H1 (cell line): ENCODE measurements around the gene MACROD2. TPM values are rescaled to one million over a fixed set of nuclear protein-coding genes. Genes with fewer than 3 reads are reported as not detected.

Source experiments
- CTCF ChIA-PET: fragments of 300-600 bp; sonication (Branson Sonifier 250); formaldehyde crosslinking; loops from one replicate; lab custom pipeline; 2021; ENCODE audit not compliant: partially characterized antibody; lab: Charles Lee
- POLR2A ChIA-PET: fragments of 300-600 bp; sonication (Branson Sonifier 250); formaldehyde crosslinking; loops from one replicate; lab custom pipeline; 2021; ENCODE audit warnings: inconsistent platforms; ENCODE audit not compliant: partially characterized antibody; lab: Charles Lee
- DNase-seq, 2 experiments: peaks; one replicate each; pipeline versions ENCODE4 v3.0.0 to v3.0.0-alpha.2; 2010 to 2022; ENCODE audit warnings: low spot score in 2 of 2, low read depth in 1 of 2, mixed read lengths in 1 of 2
- FAIRE-seq: peaks from 2 replicates; lab custom pipeline; 2011; peaks lifted over from hg19 to GRCh38; lab: Jason Lieb, UNC
- H2AFZ ChIP-seq: 2 replicates; pipeline ENCODE4 v1.8.1; 2012; ENCODE audit warnings: low read length, inconsistent platforms
- H2AK5ac ChIP-seq: 2 replicates; pipeline ENCODE4 v1.6.1; 2013; ENCODE audit warnings: low read depth, low read length
- H2BK120ac ChIP-seq: replicated peaks from 2 replicates; pipeline ENCODE3; 2013; ENCODE audit warnings: low read depth, low read length, inconsistent platforms
- H2BK12ac ChIP-seq: 2 replicates; pipeline ENCODE4 v1.6.1; 2013; ENCODE audit warnings: low read depth, low read length
- H2BK15ac ChIP-seq: 2 replicates; pipeline ENCODE4 v1.6.1; 2013; ENCODE audit warnings: low read length
- H2BK20ac ChIP-seq: 2 replicates; pipeline ENCODE4 v1.6.1; 2013; ENCODE audit warnings: low read length
- H2BK5ac ChIP-seq: 2 replicates; pipeline ENCODE4 v1.6.1; 2013; ENCODE audit warnings: low read depth, low read length
- H3K14ac ChIP-seq: 2 replicates; pipeline ENCODE4 v1.6.1; 2013; ENCODE audit warnings: inconsistent platforms; ENCODE audit not compliant: insufficient read length
- H3K18ac ChIP-seq: 2 replicates; pipeline ENCODE4 v1.6.1; 2013; ENCODE audit warnings: low read length; ENCODE audit errors: extremely low read depth
- H3K23ac ChIP-seq: 2 replicates; pipeline ENCODE4 v1.6.1; 2013; ENCODE audit warnings: inconsistent platforms; ENCODE audit not compliant: insufficient read length
- H3K23me2 ChIP-seq: 2 replicates; pipeline ENCODE4 v1.6.1; 2013; ENCODE audit warnings: low read depth, low read length
- H3K27ac ChIP-seq: 2 replicates; pipeline ENCODE4 v1.6.1; 2011; ENCODE audit warnings: low read depth, low read length, inconsistent platforms
- H3K27me3 ChIP-seq, 4 experiments: replicated peaks in 1 of 4; 1 replicate in 1 of 4; 2 replicates in 3 of 4; pipeline versions ENCODE4 v1.6.1 to v1.8.1; 2011 to 2013; ENCODE audit warnings: low read length in 3 of 4, mild to moderate bottlenecking in 3 of 4, inconsistent platforms in 2 of 4, mixed read lengths in 2 of 4, moderate library complexity in 1 of 4; ENCODE audit not compliant: control insufficient read depth in 3 of 4, insufficient read depth in 3 of 4; ENCODE audit errors: extremely low read depth in 1 of 4
- H3K36me3 ChIP-seq, 4 experiments: 2 replicates each; pipeline versions ENCODE4 v1.6.1 to v1.8.1; 2011 to 2013; ENCODE audit warnings: mild to moderate bottlenecking in 4 of 4, low read length in 3 of 4, moderate library complexity in 2 of 4, control low read depth in 1 of 4, inconsistent platforms in 1 of 4; ENCODE audit not compliant: insufficient read depth in 4 of 4, control insufficient read depth in 2 of 4
- H3K4ac ChIP-seq: replicated peaks from 2 replicates; pipeline ENCODE3; 2013; ENCODE audit warnings: low read length, low read depth, mixed read lengths, inconsistent platforms; ENCODE audit not compliant: insufficient read length
- H3K4me1 ChIP-seq, 4 experiments: replicated peaks in 1 of 4; 1 replicate in 1 of 4; 2 replicates in 3 of 4; pipeline versions ENCODE4 v1.6.1 to v1.8.1; 2011 to 2013; ENCODE audit warnings: low read length in 3 of 4, inconsistent platforms in 2 of 4, mixed read lengths in 1 of 4; ENCODE audit not compliant: insufficient read depth in 4 of 4, control insufficient read depth in 3 of 4
- H3K4me2 ChIP-seq, 2 experiments: 2 replicates each; pipeline versions ENCODE4 v1.6.1 to v1.8.1; 2011 to 2013; ENCODE audit warnings: low read depth in 2 of 2, low read length in 2 of 2, control low read depth in 1 of 2, inconsistent platforms in 1 of 2, mild to moderate bottlenecking in 1 of 2; ENCODE audit not compliant: insufficient read depth in 1 of 2
- H3K4me3 ChIP-seq, 4 experiments: fragments of 200-600, 300-600 bp in 1 of 4; sonication (generic), shearing (Covaris generic), sonication (Bioruptor Twin) in 1 of 4; 2 replicates each; pipeline versions ENCODE4 v1.5.1 to v1.8.1; 2011 to 2016; ENCODE audit warnings: low read length in 4 of 4, low read depth in 3 of 4, control low read depth in 2 of 4, inconsistent platforms in 2 of 4, mild to moderate bottlenecking in 2 of 4, mixed read lengths in 1 of 4, moderate library complexity in 1 of 4; ENCODE audit not compliant: insufficient read depth in 2 of 4; ENCODE audit errors: extremely low read depth in 1 of 4
- H3K56ac ChIP-seq: replicated peaks from 2 replicates; pipeline ENCODE3; 2013; ENCODE audit warnings: low read depth, mild to moderate bottlenecking, mixed read lengths, low read length, inconsistent platforms; ENCODE audit not compliant: insufficient read length
- H3K79me1 ChIP-seq: 2 replicates; pipeline ENCODE4 v1.6.1; 2013; ENCODE audit warnings: low read depth, low read length, control low read depth
- H3K79me2 ChIP-seq, 2 experiments: 2 replicates each; pipeline versions ENCODE4 v1.6.1 to v1.8.1; 2012 to 2013; ENCODE audit warnings: low read length in 2 of 2, mild to moderate bottlenecking in 2 of 2, inconsistent platforms in 1 of 2; ENCODE audit not compliant: insufficient read depth in 2 of 2, control insufficient read depth in 1 of 2
- H3K9ac ChIP-seq, 4 experiments: replicated peaks in 1 of 4; 1 replicate in 1 of 4; 2 replicates in 3 of 4; pipeline versions ENCODE4 v1.6.1 to v1.8.1; 2011 to 2013; ENCODE audit warnings: low read depth in 3 of 4, low read length in 3 of 4, control low read depth in 2 of 4, mild to moderate bottlenecking in 2 of 4, moderate library complexity in 2 of 4, inconsistent platforms in 1 of 4; ENCODE audit errors: extremely low read depth in 1 of 4
- H3K9me3 ChIP-seq, 2 experiments: 2 replicates each; pipeline versions ENCODE4 v1.6.1 to v1.8.1; 2012 to 2013; ENCODE audit warnings: mild to moderate bottlenecking in 2 of 2, moderate library complexity in 2 of 2, control low read depth in 1 of 2, inconsistent platforms in 1 of 2, low read depth in 1 of 2, low read length in 1 of 2, mixed read lengths in 1 of 2; ENCODE audit not compliant: insufficient read depth in 2 of 2
- H4K20me1 ChIP-seq, 2 experiments: replicated peaks in 1 of 2; 2 replicates each; pipeline versions ENCODE3 to v1.8.1; 2011 to 2013; ENCODE audit warnings: inconsistent platforms in 2 of 2, low read length in 2 of 2, mild to moderate bottlenecking in 1 of 2; ENCODE audit not compliant: insufficient read depth in 2 of 2, control insufficient read depth in 1 of 2
- H4K5ac ChIP-seq: 2 replicates; pipeline ENCODE4 v1.6.1; 2013; ENCODE audit warnings: low read length, low read depth, mixed read lengths, inconsistent platforms; ENCODE audit not compliant: insufficient read length
- H4K8ac ChIP-seq: 2 replicates; pipeline ENCODE4 v1.8.0; 2013; ENCODE audit warnings: mild to moderate bottlenecking, moderate library complexity, low read length, inconsistent platforms; ENCODE audit not compliant: insufficient read depth; ENCODE audit errors: extremely low read depth
- H4K91ac ChIP-seq: replicated peaks from 2 replicates; pipeline ENCODE3; 2013; ENCODE audit warnings: low read length, mixed read lengths, inconsistent platforms; ENCODE audit not compliant: insufficient read length
- BCL11A ChIP-seq, 2 experiments: IDR thresholded peaks; one replicate each; pipeline ENCODE4 v1.6.1; 2011; ENCODE audit warnings: low read depth in 2 of 2, low read length in 2 of 2, mild to moderate bottlenecking in 2 of 2
- E2F6 ChIP-seq: IDR thresholded peaks from 2 replicates; pipeline ENCODE4 v1.6.1; 2012; ENCODE audit warnings: inconsistent platforms
- EZH2 ChIP-seq: fragments of 200-600 bp; sonication (generic); IDR thresholded peaks from 2 replicates; pipeline ENCODE4 v1.7.1; 2012; ENCODE audit warnings: low read depth, mild to moderate bottlenecking, moderate library complexity, low read length, inconsistent platforms; ENCODE audit not compliant: severe bottlenecking
- GTF2F1 ChIP-seq: IDR thresholded peaks from 2 replicates; pipeline ENCODE4 v1.6.1; 2012; ENCODE audit warnings: low read depth, low read length, improper control_type of control experiment, borderline replicate concordance
- KDM4A ChIP-seq: IDR thresholded peaks from one replicate; pipeline ENCODE4 v1.7.1; 2012; ENCODE audit warnings: low read depth, mild to moderate bottlenecking, moderate library complexity, low read length, inconsistent platforms; ENCODE audit not compliant: severe bottlenecking
- POU5F1 ChIP-seq: IDR thresholded peaks from 2 replicates; pipeline ENCODE4 v1.6.1; 2011; ENCODE audit warnings: low read depth, mild to moderate bottlenecking, low read length, moderate library complexity
- RFX5 ChIP-seq: IDR thresholded peaks from 2 replicates; pipeline ENCODE4 v1.6.1; 2011; ENCODE audit warnings: low read depth, low read length, improper control_type of control experiment, borderline replicate concordance
- SIN3A ChIP-seq, 2 experiments: IDR thresholded peaks in 1 of 2; conservative IDR thresholded peaks in 1 of 2; 2 replicates each; pipeline ENCODE4 v1.6.1; 2011 to 2012; ENCODE audit warnings: low read length in 2 of 2, improper control_type of control experiment in 1 of 2, low read depth in 1 of 2, mild to moderate bottlenecking in 1 of 2
- WGBS, 2 experiments: shearing (Covaris generic) in 1 of 2; methylation state at CpG; one replicate each; pipeline versions ENCODE4 v1.1.6 to v1.1.7; 2013 to 2015; ENCODE audit warnings: low lambda C conversion rate in 2 of 2, mixed read lengths in 2 of 2, inconsistent platforms in 1 of 2, low coverage in 1 of 2, missing lambda C conversion rate in 1 of 2; ENCODE audit not compliant: insufficient replicate concordance in 2 of 2, insufficient coverage in 1 of 2, insufficient read length in 1 of 2; ENCODE audit errors: extremely low coverage in 1 of 2, missing lambda C conversion rate in 1 of 2; 5-methylcytosine and 5-hydroxymethylcytosine counted together
- polyA plus RNA-seq, 7 experiments: library from polyadenylated mRNA; depleted of rRNA in 3 of 7; stranded (reverse) in 5 of 7; unstranded in 2 of 7; fragments of >200 nt in 5 of 7; fragments of 200-250 nt in 2 of 7; gene quantifications; 1 replicate in 5 of 7; 2 replicates in 1 of 7; 4 replicates in 1 of 7; pipeline versions ENCODE4 v1.2.1 to v1.2.3, GENCODE V29; 2011 to 2013; ENCODE audit warnings: missing spikeins in 2 of 7, mixed read lengths in 2 of 7
- total RNA-seq: library from RNA; stranded (reverse); fragmentation: NEBNext Ultra II Directional; extraction: Animal tissue kit (Norgen Biotek cat#: 25700); gene quantifications from 2 replicates; pipeline ENCODE4 v1.2.1, GENCODE V29; 2021
- TF ChIP-seq, protein P1 (sequence below): IDR thresholded peaks from 2 replicates; pipeline ENCODE4 v1.6.1; 2012; ENCODE audit warnings: low read length, inconsistent platforms
- TF ChIP-seq, protein P2 (sequence below): IDR thresholded peaks from 2 replicates; pipeline ENCODE4 v1.6.1; 2011; ENCODE audit warnings: low read length, improper control_type of control experiment

The MACROD2 gene
- total and polyA plus RNA-seq, 2 of the 8 experiments (the other 6 are each of a cell fraction or from before 2014, with no cell fraction given) = 0.70 to 3.9 TPM

DNA sequence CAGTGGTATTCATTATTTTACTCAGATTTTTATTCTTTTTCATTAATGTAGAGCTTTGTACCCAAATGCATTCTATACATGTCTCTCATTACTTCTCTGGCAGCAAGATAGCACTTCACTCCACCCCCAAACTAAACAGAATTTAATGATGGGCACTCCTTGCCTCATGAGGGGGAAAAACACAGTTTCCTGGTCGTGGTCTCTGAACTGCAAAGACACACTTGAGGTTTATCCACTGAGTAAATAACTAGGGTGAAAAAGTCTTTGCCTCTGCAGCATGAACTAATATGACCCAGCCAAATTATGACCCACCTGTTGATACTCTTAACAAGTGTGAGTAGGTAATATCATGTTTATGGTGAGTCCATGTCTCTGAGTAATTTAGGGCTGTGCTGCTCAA is 1127.3 kb downstream of the MACROD2 start:
- H3K4me2 ChIP-seq = no peak overlapping the region
- no peaks in the 10 kb centered on the region for H3K4me1 ChIP-seq
- H2BK20ac ChIP-seq = no peak overlapping the region
- no peak overlapping the region for H2BK5ac ChIP-seq
- no peak overlapping the region for H2BK12ac ChIP-seq
- H4K8ac ChIP-seq = no peak overlapping the region
- no peak overlapping the region for H2BK120ac ChIP-seq
- TF ChIP-seq GTF2F1 = no peak
- TF ChIP-seq KDM4A = no peak
- no peak for TF ChIP-seq POU5F1
- no peak for TF ChIP-seq E2F6
- TF ChIP-seq, protein P1, sequence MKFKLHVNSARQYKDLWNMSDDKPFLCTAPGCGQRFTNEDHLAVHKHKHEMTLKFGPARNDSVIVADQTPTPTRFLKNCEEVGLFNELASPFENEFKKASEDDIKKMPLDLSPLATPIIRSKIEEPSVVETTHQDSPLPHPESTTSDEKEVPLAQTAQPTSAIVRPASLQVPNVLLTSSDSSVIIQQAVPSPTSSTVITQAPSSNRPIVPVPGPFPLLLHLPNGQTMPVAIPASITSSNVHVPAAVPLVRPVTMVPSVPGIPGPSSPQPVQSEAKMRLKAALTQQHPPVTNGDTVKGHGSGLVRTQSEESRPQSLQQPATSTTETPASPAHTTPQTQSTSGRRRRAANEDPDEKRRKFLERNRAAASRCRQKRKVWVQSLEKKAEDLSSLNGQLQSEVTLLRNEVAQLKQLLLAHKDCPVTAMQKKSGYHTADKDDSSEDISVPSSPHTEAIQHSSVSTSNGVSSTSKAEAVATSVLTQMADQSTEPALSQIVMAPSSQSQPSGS = no peak
- TF ChIP-seq SIN3A (conservative IDR thresholded peaks at IDR 0.05 in 1 of 2, IDR thresholded peaks at IDR 0.05 in 1 of 2; ENCODE audit: low read depth in 1 of 2, low read length in 2 of 2) = no peak
- no peak for TF ChIP-seq EZH2
- TF ChIP-seq BCL11A (IDR thresholded peaks at IDR 0.05; ENCODE audit: low read depth in 2 of 2, low read length in 2 of 2) = no peak
- TF ChIP-seq, protein P2, sequence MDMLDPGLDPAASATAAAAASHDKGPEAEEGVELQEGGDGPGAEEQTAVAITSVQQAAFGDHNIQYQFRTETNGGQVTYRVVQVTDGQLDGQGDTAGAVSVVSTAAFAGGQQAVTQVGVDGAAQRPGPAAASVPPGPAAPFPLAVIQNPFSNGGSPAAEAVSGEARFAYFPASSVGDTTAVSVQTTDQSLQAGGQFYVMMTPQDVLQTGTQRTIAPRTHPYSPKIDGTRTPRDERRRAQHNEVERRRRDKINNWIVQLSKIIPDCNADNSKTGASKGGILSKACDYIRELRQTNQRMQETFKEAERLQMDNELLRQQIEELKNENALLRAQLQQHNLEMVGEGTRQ = no peak
- no peak for TF ChIP-seq RFX5
- H3K4me3 ChIP-seq = no peak overlapping the region
- no peaks in the 10 kb centered on the region for H3K27me3 ChIP-seq
- no peak overlapping the region for H3K14ac ChIP-seq
- H3K9ac ChIP-seq = no peak overlapping the region
- H3K23me2 ChIP-seq = no peaks in the 10 kb centered on the region
- ChIA-PET CTCF (no interaction called here), POLR2A (no interaction called here)
- no peak overlapping the region for H3K4ac ChIP-seq
- H4K20me1 ChIP-seq = no peaks in the 10 kb centered on the region
- H3K23ac ChIP-seq = no peak overlapping the region
- no peak overlapping the region for H4K5ac ChIP-seq
- no peaks in the 10 kb centered on the region for H3K36me3 ChIP-seq
- no peak overlapping the region for H2AK5ac ChIP-seq
- H3K79me1 ChIP-seq = no peaks in the 10 kb centered on the region
- H3K9me3 ChIP-seq = no peaks in the 10 kb centered on the region
- no peaks in the 10 kb centered on the region for H3K79me2 ChIP-seq
- H3K18ac ChIP-seq = no peak overlapping the region
- WGBS, 2 experiments = 93% methylated on average over 1 of the region's 1 CpG; no CpG with 5 or more reads in 1 of the 2 experiments
- no peak for DNase-seq
- H2BK15ac ChIP-seq = no peak overlapping the region
- no peak overlapping the region for H2AFZ ChIP-seq
- H3K56ac ChIP-seq = no peak overlapping the region
- FAIRE-seq = no peak
- no peak overlapping the region for H4K91ac ChIP-seq
- no peak overlapping the region for H3K27ac ChIP-seq
